Activated CD4-positive, CD25-positive, alpha-beta regulatory T cell treated with anti-CD3 and anti-CD28 coated beads, Interleukin-2, amount 50 U/mL, for 72 hours (primary cell): ENCODE results near the gene SPATA33.
"Not testable (repeated sequence)": the region's sequence is repeated elsewhere in the genome, so short reads cannot be mapped to it uniquely, and the experiment has no call there.

Source experiments
- DNase-seq: peaks from one replicate; pipeline ENCODE4 v3.0.0; 2021

SPATA33 gene

GRCh38 chr16:89695086-89695874, 37.6 kb downstream of the SPATA33 start:
- DNase-seq, result no peak

- no peak for DNase-seq
These were observed 38.4 kb downstream of the SPATA33 start for GRCh38 chr16:89695875-89696669.

GRCh38 chr16:89696670-89697128, 39.1 kb downstream of the SPATA33 start:
- no peak for DNase-seq

DNA sequence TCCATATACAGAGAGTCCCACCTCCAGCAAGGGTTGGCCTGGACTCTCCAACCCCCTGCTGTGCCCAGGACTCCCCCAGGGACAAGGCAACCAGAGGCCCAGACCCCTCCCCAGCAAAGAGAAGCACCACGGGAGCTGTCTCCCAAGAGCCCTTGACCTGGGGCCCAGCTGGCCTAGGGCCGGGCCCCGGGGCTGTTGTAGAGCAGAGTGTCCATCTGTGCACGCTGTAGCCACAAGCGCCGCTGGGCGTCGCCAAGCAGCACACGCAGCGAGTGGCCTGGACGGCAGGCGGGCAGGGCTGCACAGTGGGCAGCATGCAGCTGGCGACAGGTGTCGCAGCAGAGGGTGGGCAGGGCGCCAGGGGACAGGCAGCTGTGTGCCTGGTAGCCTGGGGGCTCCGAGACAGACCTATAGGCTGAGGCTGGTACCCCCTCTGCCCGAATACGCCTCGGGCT, 39.6 kb downstream of the SPATA33 start:
- DNase-seq, result no peak

GRCh38 chr16:89697616-89698331, 40.1 kb downstream of the SPATA33 start:
- no peak for DNase-seq

GRCh38 chr16:89698717-89699116, 41.1 kb downstream of the SPATA33 start:
- DNase-seq, result not testable (repeated sequence)

DNA sequence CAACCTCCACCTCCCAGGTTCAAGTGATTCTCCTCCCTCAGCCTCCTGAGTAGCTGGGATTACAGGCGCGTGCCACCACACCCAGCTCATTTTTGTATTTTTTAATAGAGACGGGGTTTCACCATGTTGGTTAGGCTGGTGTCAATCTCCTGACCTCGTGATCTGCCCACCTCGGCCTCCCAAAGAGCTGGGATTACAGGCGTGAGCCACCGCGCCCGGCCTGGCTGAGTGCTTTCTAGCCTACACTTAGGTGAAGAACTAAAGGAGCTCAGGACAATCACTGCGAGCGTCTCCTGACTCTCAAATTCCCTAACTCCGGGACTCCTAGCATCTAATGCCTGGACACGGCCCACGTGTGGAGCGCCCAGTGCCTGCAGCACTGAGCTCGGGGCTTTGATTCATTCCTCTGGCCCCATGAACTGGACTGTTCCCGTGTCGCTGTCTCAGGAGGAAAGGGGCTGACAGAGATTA, 42.0 kb downstream of the SPATA33 start:
- not testable (repeated sequence) for DNase-seq

DNA sequence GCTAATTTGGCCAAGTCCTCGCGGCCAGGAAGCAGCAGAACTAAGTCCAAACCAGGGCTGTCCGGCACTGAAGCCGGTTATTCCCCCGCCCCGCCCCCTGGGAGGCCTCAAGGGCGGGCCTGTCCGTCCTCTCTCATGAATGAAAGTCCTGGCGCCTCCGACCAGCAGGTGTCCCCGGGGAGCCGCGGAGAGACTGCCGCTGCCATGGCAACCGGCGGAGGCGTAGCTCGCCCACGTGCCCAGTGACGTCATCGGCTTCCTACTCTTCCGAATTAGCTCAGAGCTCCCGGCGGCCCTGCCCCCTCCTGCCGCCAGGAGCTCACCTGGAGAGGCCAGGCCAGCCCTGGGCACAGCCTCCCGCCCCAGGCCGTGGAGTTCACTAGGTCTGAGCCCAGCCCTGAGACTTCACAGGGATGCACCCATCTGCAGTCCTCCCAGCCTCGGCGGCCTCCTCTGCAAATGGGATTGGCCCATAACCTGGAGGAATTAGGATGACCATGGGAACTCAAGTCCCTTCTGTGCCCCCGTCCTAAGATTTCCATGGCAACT, 42.5 kb downstream of the SPATA33 start:
- DNase-seq, result peak; percentile 97

- DNase-seq, result peak; percentile 59
These were observed 43.2 kb downstream of the SPATA33 start for GRCh38 chr16:89700649-89701424.

DNA sequence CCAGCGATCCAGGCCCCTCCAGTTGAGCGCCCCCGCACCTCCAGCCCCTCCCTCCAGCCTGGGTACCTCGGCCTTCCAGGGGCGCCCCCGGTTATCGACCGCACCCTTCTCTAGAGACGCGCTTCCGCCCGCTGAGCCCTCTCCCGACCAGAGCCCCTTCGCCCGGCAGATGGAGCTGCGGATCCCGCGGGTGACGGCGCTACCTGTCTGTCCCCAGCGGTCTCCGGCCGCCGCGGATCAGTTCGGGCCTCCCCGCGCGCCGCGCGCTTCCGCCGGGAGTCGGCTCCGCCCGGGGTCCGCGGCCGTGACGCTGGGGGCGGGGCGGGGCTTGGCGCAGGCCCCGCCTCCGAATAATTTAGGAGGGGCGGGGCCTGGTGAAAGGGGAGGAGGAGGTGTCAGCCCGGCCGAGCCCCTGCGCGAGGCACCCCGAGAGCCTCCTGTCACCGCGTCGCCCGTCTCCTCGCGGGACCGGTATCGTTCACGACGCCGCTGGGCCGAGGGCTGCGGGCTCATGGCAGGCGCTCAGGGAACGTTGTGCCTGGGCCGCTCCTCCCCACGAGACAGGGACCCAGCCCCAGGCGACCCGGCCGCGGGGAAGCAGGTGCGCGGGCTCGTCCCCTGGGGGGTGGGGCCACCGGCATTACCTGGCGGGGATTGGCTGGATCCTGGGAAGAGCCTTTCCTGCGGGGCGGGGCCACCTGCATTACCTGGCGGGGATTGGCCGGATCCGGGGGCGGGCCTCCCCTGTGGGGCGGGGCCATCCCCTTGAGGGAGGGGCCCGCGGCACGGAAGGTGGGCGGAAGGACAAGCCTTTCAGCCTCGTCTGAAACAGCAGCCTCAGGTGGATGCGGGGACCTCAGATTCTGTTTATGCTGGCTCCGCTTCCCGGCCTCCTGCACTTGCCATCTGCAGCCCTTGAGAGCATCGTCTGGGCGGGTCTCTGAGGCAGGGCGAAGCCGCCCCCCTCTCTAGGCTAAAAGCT, 44.1 kb downstream of the SPATA33 start, which contains the start of gene SPATA2L:
Gene SPATA2L, minus strand, starts transcription at position 281 of the 982 bp plus-strand sequence. CDS start 473 bp downstream, outside the sequence.
- DNase-seq, result peak; percentile 96

- no peak for DNase-seq
These were observed 46.6 kb downstream of the SPATA33 start for GRCh38 chr16:89704281-89704680.

- DNase-seq, result no peak
These were observed 47.4 kb downstream of the SPATA33 start for GRCh38 chr16:89705006-89705405.

- no peak for DNase-seq
These were observed 49.1 kb downstream of the SPATA33 start for GRCh38 chr16:89706518-89707260.

GRCh38 chr16:89707695-89708094, 50.1 kb downstream of the SPATA33 start:
- no peak for DNase-seq

DNA sequence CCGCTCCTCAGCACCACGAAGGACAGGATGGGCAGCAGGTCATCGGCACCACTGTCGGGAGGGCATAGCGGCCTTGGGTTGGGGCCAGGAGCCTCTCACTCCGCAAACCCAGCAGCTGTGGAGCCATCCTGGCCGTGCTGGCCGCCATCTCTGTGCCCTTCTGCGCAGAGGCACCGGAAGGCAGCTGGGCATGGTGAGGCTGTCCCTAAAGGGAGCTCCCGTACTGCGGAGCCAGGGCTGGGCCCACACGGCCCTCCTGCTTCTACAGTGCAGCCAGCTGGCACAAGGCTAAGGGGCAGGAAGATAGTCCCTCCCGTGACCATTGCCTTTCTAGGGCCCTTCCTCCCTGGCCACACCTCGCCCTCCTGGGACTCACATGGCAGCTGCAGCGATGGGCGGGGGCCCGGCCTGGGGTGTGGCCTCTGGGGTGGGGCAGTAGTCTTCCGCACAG, 50.9 kb downstream of the SPATA33 start:
- DNase-seq, result no peak

- no peak for DNase-seq
These were observed 51.5 kb downstream of the SPATA33 start for GRCh38 chr16:89709166-89709565.

GRCh38 chr16:89709716-89710432, 52.2 kb downstream of the SPATA33 start:
- no peak for DNase-seq

DNA sequence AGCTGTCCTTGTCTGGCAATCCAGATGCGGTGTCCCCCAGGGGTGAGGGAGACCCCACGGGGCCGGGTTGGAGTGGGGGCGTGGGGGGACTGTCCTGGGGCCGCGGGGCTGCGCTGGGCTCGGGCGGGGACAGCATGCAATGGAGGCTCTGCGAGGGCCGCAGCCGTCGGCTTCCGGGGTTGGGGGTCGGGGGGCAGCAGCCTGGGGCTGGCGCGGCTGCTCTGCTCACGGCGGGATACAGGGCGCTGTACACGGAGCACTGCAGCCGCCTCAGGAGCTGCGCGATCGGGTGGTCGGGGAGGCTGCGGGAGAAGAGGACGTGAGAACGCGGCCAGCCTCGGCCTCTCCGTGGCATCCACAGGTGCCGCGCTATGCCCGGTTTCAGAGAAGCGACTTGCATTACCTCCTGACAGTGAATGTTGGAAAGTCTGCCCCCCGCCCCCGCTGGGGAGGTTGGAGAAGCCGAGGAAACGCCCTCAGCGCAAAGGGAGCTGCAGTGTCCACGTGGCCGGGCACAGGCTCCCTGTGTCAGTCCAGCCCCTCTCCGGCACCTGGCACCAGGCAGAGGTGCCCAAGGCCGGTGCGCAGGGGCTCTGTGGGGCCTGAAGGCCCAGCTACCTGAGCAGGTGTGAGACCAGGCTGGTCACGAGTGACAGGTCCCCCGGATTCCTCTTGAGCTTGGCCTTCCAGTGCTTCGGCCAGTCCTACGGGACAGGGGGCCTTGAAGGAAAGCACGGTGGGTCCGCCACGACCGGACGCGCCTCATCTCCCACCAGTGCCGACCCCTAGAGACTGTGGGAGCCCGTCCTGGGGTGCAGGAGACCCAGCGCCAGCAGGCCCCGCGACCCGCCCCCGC, 53.3 kb downstream of the SPATA33 start:
- no peak for DNase-seq
